HepG2 (cell line): Measurements from ENCODE around the gene IQCB1. TPM values are rescaled to one million over a fixed set of nuclear protein-coding genes. Genes with fewer than 3 reads are reported as not detected.

Experiments
- CEBPB ChIP-seq: IDR thresholded peaks from 2 replicates; pipeline ENCODE4 v1.6.1; 2011; ENCODE audit warnings: low read depth, low read length, improper control_type of control experiment, borderline replicate concordance
- DR1 ChIP-seq: sonication (generic); formaldehyde crosslinking; IDR thresholded peaks from 2 replicates; pipeline ENCODE4 v1.8.0; 2021; ENCODE audit warnings: mild to moderate bottlenecking, missing genetic modification reagents, inconsistent platforms
- GABPA ChIP-seq, 2 experiments: IDR thresholded peaks; 2 replicates each; pipeline ENCODE4 v1.6.1; 2011 to 2016; ENCODE audit warnings: low read depth in 2 of 2, low read length in 1 of 2, missing biosample characterization in 1 of 2, missing genetic modification characterization in 1 of 2
- KDM2A ChIP-seq: sonication (generic); formaldehyde crosslinking; IDR thresholded peaks from 2 replicates; pipeline ENCODE4 v1.4.0; 2020; ENCODE audit warnings: low read depth, missing genetic modification reagents, borderline replicate concordance
- POGK ChIP-seq: sonication (generic); formaldehyde crosslinking; conservative IDR thresholded peaks from 2 replicates; pipeline ENCODE4 v1.8.0; 2022; ENCODE audit warnings: mild to moderate bottlenecking, moderate library complexity, missing genetic modification reagents
- RNF219 ChIP-seq: sonication (generic); formaldehyde crosslinking; IDR thresholded peaks from 2 replicates; pipeline ENCODE4 v1.5.0; 2020; ENCODE audit warnings: mild to moderate bottlenecking, missing genetic modification reagents
- SP1 ChIP-seq, 2 experiments: fragments of 450-650 bp in 1 of 2; sonication (generic) in 1 of 2; formaldehyde crosslinking in 1 of 2; IDR thresholded peaks; 2 replicates each; pipeline versions ENCODE4 v1.4.0 to v1.6.1; 2016 to 2020; ENCODE audit warnings: missing genetic modification reagents in 1 of 2
- ZBTB40 ChIP-seq, 2 experiments: fragments of 450-650 bp in 1 of 2; sonication (generic) in 1 of 2; formaldehyde crosslinking in 1 of 2; IDR thresholded peaks; 2 replicates each; pipeline versions ENCODE4 v1.6.1 to v1.8.0; 2016 to 2022; ENCODE audit warnings: antibody characterized with exemption in 1 of 2, mild to moderate bottlenecking in 1 of 2, missing genetic modification reagents in 1 of 2
- ZFY ChIP-seq: sonication (generic); formaldehyde crosslinking; IDR thresholded peaks from 2 replicates; pipeline ENCODE4 v1.4.0; 2020; ENCODE audit warnings: missing genetic modification reagents
- ZKSCAN5 ChIP-seq: sonication (generic); formaldehyde crosslinking; IDR thresholded peaks from 2 replicates; pipeline ENCODE4 v1.5.1; 2020; ENCODE audit warnings: mild to moderate bottlenecking, missing genetic modification reagents
- ZNF382 ChIP-seq: sonication (generic); formaldehyde crosslinking; IDR thresholded peaks from 2 replicates; pipeline ENCODE4 v1.5.0; 2020; ENCODE audit warnings: missing genetic modification reagents, mild to moderate bottlenecking, borderline replicate concordance
- ZNF530 ChIP-seq: sonication (generic); formaldehyde crosslinking; IDR thresholded peaks from 2 replicates; pipeline ENCODE4 v1.5.0; 2020; ENCODE audit warnings: low read depth, mild to moderate bottlenecking, missing genetic modification reagents
- ZNF572 ChIP-seq: sonication (generic); formaldehyde crosslinking; IDR thresholded peaks from 2 replicates; pipeline ENCODE4 v1.5.1; 2020; ENCODE audit warnings: mild to moderate bottlenecking, missing genetic modification reagents
- ZSCAN29 ChIP-seq: sonication (generic); formaldehyde crosslinking; conservative IDR thresholded peaks from 2 replicates; pipeline ENCODE4 v1.4.0; 2020; ENCODE audit warnings: mild to moderate bottlenecking, missing genetic modification reagents
- polyA plus RNA-seq, 8 experiments: library from polyadenylated mRNA; depleted of rRNA in 3 of 8; stranded (reverse) in 7 of 8; unstranded in 1 of 8; fragments of >200 nt; fragmentation: Illumina TruSeq in 4 of 8; extraction: Trizol in 4 of 8; gene quantifications; 2 replicates each; pipeline versions ENCODE4 v1.2.1 to v1.2.3, GENCODE V29; 2011 to 2016; ENCODE audit warnings: low read depth in 4 of 8, missing spikeins in 1 of 8, mixed read lengths in 1 of 8; ENCODE audit not compliant: insufficient read depth in 1 of 8
- total RNA-seq, 5 experiments: library from RNA; depleted of rRNA; stranded (reverse); fragments of >200 nt; fragmentation: Illumina TruSeq; extraction: Trizol; gene quantifications; 2 replicates each; pipeline ENCODE4 v1.2.3, GENCODE V29; 2016; ENCODE audit warnings: low read depth in 1 of 5

IQCB1 gene
- total and polyA plus RNA-seq, 2 of the 13 experiments (the other 11 are each of a cell fraction or from before 2014, with no cell fraction given), result 18.0 to 41.4 TPM

- TF ChIP-seq RNF219 (CRISPR knock-in tag) (no peak), ZBTB40 (IDR thresholded peaks at IDR 0.05) (peak; percentile 91), ZBTB40 (CRISPR knock-in tag; IDR thresholded peaks at IDR 0.05) (peak; percentile 71), POGK (CRISPR knock-in tag) (peak; percentile 70), ZNF572 (CRISPR knock-in tag) (peak; percentile 88; the same call in 1 of the 2 replicates), SP1 (IDR thresholded peaks at IDR 0.05) (no peak), SP1 (CRISPR knock-in tag; IDR thresholded peaks at IDR 0.05) (peak; percentile 58; the same call in 1 of the 2 replicates), ZKSCAN5 (CRISPR knock-in tag) (peak; percentile 71; the same call in 1 of the 2 replicates), ZSCAN29 (CRISPR knock-in tag) (peak; percentile 61), ZNF530 (0 out of 2 replicates have a peak, but pooled peaks have one; percentile 50), CEBPB (no peak), DR1 (CRISPR knock-in tag) (peak; percentile 79), ZNF382 (CRISPR knock-in tag) (no peak), GABPA (IDR thresholded peaks at IDR 0.05; ENCODE audit: low read depth, low read length) (peak; percentile 96), GABPA (CRISPR knock-in tag; IDR thresholded peaks at IDR 0.05; ENCODE audit: low read depth) (peak; percentile 99), KDM2A (peak; percentile 73; the same call in 1 of the 2 replicates), ZFY (CRISPR knock-in tag) (peak; percentile 99)
Measured at GRCh38 chr3:121749276-121750086, 85.4 kb downstream of the IQCB1 start, which contains the start of gene GOLGB1 (continued).
